Measurements from ENCODE around the gene RHOA. TPM values are rescaled to one million over a fixed set of nuclear protein-coding genes. Genes with fewer than 3 reads are reported as not detected.

RHOA gene
- total and polyA plus RNA-seq, 2 experiments from 2014 or later = 781 to 996 TPM

DNA sequence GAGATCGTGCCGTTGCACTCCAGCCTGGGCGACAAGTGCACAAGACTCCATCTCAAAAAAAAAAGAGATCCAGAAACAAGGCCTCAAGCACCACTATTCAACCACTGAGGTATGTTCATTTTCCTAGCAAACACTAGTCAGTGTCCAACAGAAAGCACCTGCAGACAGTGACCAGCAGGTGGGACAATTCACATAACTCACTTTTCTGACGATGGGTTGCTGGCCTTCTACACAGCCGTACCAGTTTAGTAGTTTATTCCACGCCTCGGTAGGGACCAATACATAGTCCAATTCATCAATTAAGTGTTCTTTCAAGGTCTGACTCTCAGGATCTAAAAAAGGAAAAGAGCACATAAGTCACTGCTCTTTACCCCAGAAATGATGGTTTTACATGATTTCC lies 84.3 kb downstream of the RHOA start:
- Histone ChIP-seq H3K4me1 (ENCODE audit: insufficient read depth) (no peaks in the 10 kb centered on the region), H3K4me2 (ENCODE audit: unreplicated experiment) (no peak overlapping the region), H3K4me3 (no peak overlapping the region), H3K36me3 (ENCODE audit: low read depth) (peaks cover 62% of the 10 kb centered on the region), H3F3A (ENCODE audit: insufficient read depth) (no peaks in the 10 kb centered on the region), H3K9me2 (ENCODE audit: insufficient read depth) (no peaks in the 10 kb centered on the region), H3K9ac (no peak overlapping the region), H2AFZ (no peak overlapping the region), H3K27me3 (replicated peaks; ENCODE audit: insufficient read depth) (no peaks in the 10 kb centered on the region), H4K20me1 (ENCODE audit: insufficient read depth) (no peaks in the 10 kb centered on the region), H3K9me3 (ENCODE audit: low read depth) (no peaks in the 10 kb centered on the region), H3K79me2 (ENCODE audit: insufficient read depth) (peaks cover 87% of the 10 kb centered on the region), H3K27ac (no peak overlapping the region)
- WGBS, 2 experiments (ENCODE audit: low coverage in 1 of 2, low lambda C conversion rate in 2 of 2, missing lambda C conversion rate in 2 of 2) = 88 to 93% methylated on average over 7 of the region's 7 CpGs
- TF ChIP-seq EZH2 (IDR thresholded peaks at IDR 0.05; ENCODE audit: insufficient read depth, poor library complexity, severe bottlenecking) (no peak), EZH2phosphoT487 (IDR thresholded peaks at IDR 0.05; ENCODE audit: insufficient read depth, low read depth) (no peak)
- peak; percentile 23 for DNase-seq
- in situ Hi-C loops (cut with MboI) = no loop called here

DNA sequence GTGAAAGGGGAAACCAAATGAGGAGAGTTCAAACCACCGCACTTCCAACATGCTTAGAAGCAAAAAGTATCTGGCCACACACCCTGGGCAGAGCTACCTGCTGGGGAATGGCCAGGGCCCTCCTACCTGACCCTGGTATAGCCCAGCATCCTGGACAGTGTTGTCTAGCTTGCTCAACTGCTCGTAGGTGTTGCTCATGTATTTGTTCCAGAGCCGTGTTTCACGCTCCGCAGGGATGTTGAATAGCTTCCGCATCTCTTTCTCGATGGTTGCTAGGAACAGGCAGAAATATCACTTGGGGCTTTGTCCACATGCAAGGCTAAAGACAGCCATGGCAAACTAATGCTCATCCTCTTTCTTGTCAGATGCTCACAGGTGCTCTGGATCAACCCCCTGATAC lies 87.0 kb downstream of the RHOA start:
- Histone ChIP-seq H3K9me3 (ENCODE audit: low read depth) (no peaks in the 10 kb centered on the region), H4K20me1 (ENCODE audit: insufficient read depth) (no peaks in the 10 kb centered on the region), H3K27ac (no peak overlapping the region), H3K9me2 (ENCODE audit: insufficient read depth) (no peaks in the 10 kb centered on the region), H2AFZ (no peak overlapping the region), H3K9ac (no peak overlapping the region), H3K4me2 (ENCODE audit: unreplicated experiment) (no peak overlapping the region), H3K4me3 (no peak overlapping the region), H3F3A (ENCODE audit: insufficient read depth) (no peaks in the 10 kb centered on the region), H3K27me3 (replicated peaks; ENCODE audit: insufficient read depth) (no peaks in the 10 kb centered on the region), H3K79me2 (ENCODE audit: insufficient read depth) (peaks cover 66% of the 10 kb centered on the region), H3K36me3 (ENCODE audit: low read depth) (peaks cover 73% of the 10 kb centered on the region), H3K4me1 (ENCODE audit: insufficient read depth) (no peaks in the 10 kb centered on the region)
- no peak for TF ChIP-seq EZH2phosphoT487 (IDR thresholded peaks at IDR 0.05; ENCODE audit: insufficient read depth, low read depth)
- TF ChIP-seq EZH2 (IDR thresholded peaks at IDR 0.05; ENCODE audit: insufficient read depth, poor library complexity, severe bottlenecking) = no peak
- DNase-seq = no peak
- WGBS, 2 experiments (ENCODE audit: low coverage in 1 of 2, low lambda C conversion rate in 2 of 2, missing lambda C conversion rate in 2 of 2) = 89 to 96% methylated on average over 7 of the region's 7 CpGs
- in situ Hi-C loops (cut with MboI) = no loop called here

DNA sequence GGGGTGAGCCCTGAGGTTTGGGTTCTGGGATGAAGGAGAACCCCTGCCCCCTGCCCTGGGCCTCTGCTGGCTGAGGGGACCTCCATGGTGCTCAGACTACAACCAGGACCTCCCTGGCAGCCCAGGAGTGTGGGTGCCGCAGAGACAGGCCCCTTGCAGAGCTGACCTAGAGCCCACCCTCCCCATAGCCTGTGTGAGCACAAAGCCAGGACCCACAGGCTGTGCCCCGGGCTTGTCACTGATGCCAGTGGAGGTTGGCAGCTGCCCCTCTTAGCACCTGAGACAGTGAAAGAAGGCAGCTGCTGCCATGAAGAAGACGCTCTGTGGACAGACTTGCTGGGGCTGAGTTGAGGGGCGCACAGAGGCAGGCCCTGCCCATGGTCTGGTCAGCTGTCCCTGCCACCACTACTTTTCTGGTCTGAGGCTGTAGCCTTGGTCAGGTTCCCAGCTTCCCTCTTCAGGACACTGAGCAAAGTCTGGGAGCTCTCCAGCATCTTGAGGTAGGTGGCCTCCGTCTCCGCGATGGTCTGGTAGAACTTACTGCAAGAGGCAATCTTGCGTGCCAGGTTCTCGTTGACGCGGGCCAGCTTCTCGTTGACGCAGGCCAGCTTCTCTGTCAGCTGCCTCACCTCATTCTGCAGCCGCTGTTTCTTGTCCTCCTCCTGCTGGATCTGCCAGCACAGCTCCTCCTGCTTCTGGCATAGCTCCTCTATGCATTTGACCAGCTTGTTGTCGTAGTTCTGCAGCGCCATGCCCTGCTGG lies 94.9 kb downstream of the RHOA start:
- Histone ChIP-seq H3K4me3 (no peak overlapping the region), H3K9me3 (ENCODE audit: low read depth) (no peaks in the 10 kb centered on the region), H4K20me1 (ENCODE audit: insufficient read depth) (no peaks in the 10 kb centered on the region), H3K9me2 (ENCODE audit: insufficient read depth) (no peaks in the 10 kb centered on the region), H3F3A (ENCODE audit: insufficient read depth) (no peaks in the 10 kb centered on the region), H3K4me2 (ENCODE audit: unreplicated experiment) (no peak overlapping the region), H3K27me3 (replicated peaks; ENCODE audit: insufficient read depth) (no peaks in the 10 kb centered on the region), H3K9ac (no peak overlapping the region), H3K36me3 (ENCODE audit: low read depth) (peaks cover 32% of the 10 kb centered on the region), H3K27ac (no peak overlapping the region), H3K4me1 (ENCODE audit: insufficient read depth) (peaks cover 8% of the 10 kb centered on the region), H2AFZ (no peak overlapping the region), H3K79me2 (ENCODE audit: insufficient read depth) (peaks cover 11% of the 10 kb centered on the region)
- 84 to 86% methylated on average over 16 of the region's 16 CpGs for WGBS, 2 experiments (ENCODE audit: low coverage in 1 of 2, low lambda C conversion rate in 2 of 2, missing lambda C conversion rate in 2 of 2)
- in situ Hi-C loops (cut with MboI) = no loop called here
- TF ChIP-seq EZH2phosphoT487 (IDR thresholded peaks at IDR 0.05; ENCODE audit: insufficient read depth, low read depth) (no peak), EZH2 (IDR thresholded peaks at IDR 0.05; ENCODE audit: insufficient read depth, poor library complexity, severe bottlenecking) (no peak)
- no peak for DNase-seq

DNA sequence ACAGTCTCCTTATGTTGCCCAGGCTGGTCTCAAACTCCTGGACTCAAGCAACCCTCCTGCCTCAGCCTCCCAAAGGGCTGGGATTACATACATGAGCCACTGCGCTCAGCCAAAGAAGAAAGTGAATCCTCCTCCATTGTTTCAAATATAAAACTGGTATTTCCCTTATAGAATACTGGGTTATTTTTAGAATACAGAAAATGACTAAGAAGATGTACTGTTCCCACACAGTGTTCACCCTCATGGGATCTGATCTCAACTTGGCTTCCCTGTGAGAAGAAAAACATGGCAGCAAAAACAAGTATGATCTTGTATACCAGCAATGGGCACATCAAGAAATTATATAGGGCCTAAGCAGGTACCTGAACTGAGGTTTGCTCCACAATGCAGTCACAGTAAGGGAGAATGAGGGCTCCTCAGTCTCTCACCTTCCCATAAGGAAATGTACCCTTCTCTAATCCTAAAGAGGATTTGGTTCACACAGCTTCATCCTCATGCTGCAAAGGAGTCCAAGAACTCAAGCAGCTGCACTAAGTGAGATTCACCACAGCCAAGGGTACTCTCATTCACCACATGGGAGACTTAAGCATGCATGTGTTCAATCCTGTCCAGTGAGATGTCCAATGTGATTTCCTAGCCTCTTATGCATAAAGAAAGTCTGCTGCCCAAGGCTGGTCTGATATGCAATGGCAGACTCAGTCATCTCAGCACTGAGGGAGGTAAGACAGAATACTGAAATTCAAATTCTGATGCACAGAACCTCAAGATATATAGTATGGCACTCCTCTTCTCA lies 97.7 kb downstream of the RHOA start:
- Histone ChIP-seq H3K36me3 (ENCODE audit: low read depth) (peaks cover 33% of the 10 kb centered on the region), H3K4me1 (ENCODE audit: insufficient read depth) (peaks cover 8% of the 10 kb centered on the region), H3K9me2 (ENCODE audit: insufficient read depth) (no peaks in the 10 kb centered on the region), H4K20me1 (ENCODE audit: insufficient read depth) (no peaks in the 10 kb centered on the region), H3K4me3 (no peak overlapping the region), H3K9me3 (ENCODE audit: low read depth) (no peaks in the 10 kb centered on the region), H2AFZ (no peak overlapping the region), H3F3A (ENCODE audit: insufficient read depth) (no peaks in the 10 kb centered on the region), H3K4me2 (ENCODE audit: unreplicated experiment) (no peak overlapping the region), H3K9ac (no peak overlapping the region), H3K27me3 (replicated peaks; ENCODE audit: insufficient read depth) (no peaks in the 10 kb centered on the region), H3K79me2 (ENCODE audit: insufficient read depth) (peaks cover 22% of the 10 kb centered on the region; the same call in 1 of the 2 replicates), H3K27ac (peak overlapping the region; percentile 43)
- in situ Hi-C loops (cut with MboI) = no loop called here
- TF ChIP-seq EZH2 (IDR thresholded peaks at IDR 0.05; ENCODE audit: insufficient read depth, poor library complexity, severe bottlenecking) (no peak), EZH2phosphoT487 (IDR thresholded peaks at IDR 0.05; ENCODE audit: insufficient read depth, low read depth) (no peak)
- WGBS, 2 experiments (ENCODE audit: low coverage in 1 of 2, low lambda C conversion rate in 2 of 2, missing lambda C conversion rate in 2 of 2) = 97 to 100% methylated on average over 1 of the region's 1 CpG
- peak; percentile 53 for DNase-seq
